ENCODE data around the gene COG8. TPM values are rescaled to one million over a fixed set of nuclear protein-coding genes. Genes with fewer than 3 reads are reported as not detected.
A peak's percentile ranks its signal among the peaks of the same experiment; 100 is the strongest.

The COG8 gene
- total and polyA plus RNA-seq, 2 donors (not counting 3 experiments of a cell fraction or from before 2014, with no cell fraction given) = 29.0 to 31.6 TPM

- Histone ChIP-seq H3K9me1 (replicated peaks; ENCODE audit: control insufficient read depth, extremely low read depth, insufficient read depth, low read length) (no peaks in the 10 kb centered on the region), H3K4me3 (replicated peaks in 1 of 3; ENCODE audit: insufficient read depth in 1 of 3, low read depth in 1 of 3, low read length in 3 of 3) (no peak overlapping the region), H3K9me3 (replicated peaks; ENCODE audit: control insufficient read depth, insufficient read depth, low read length) (no peaks in the 10 kb centered on the region), H3K36me3 (ENCODE audit: control insufficient read depth in 2 of 2, extremely low read depth in 1 of 2, insufficient read depth in 2 of 2, low read length in 2 of 2) (peaks cover 4 to 9% of the 10 kb centered on the region in 2 experiments), H3K27ac (ENCODE audit: insufficient read depth, low read depth, low read length) (no peak overlapping the region), H2AFZ (ENCODE audit: low read depth, low read length) (peak overlapping the region; percentile 28), H3K4me1 (ENCODE audit: control insufficient read depth, extremely low read depth, insufficient read depth, low read length) (peaks cover 18% of the 10 kb centered on the region), H3K27me3 (ENCODE audit: control insufficient read depth in 2 of 2, insufficient read depth in 2 of 2, low read length in 2 of 2) (no peaks in the 10 kb centered on the region), H3K79me2 (ENCODE audit: control insufficient read depth, insufficient read depth, low read length) (peaks cover 30% of the 10 kb centered on the region), H3K9ac (replicated peaks; ENCODE audit: extremely low read depth, insufficient read depth, low read length) (no peak overlapping the region), H4K20me1 (replicated peaks; ENCODE audit: control insufficient read depth, extremely low read depth, insufficient read depth, low read length) (no peaks in the 10 kb centered on the region), H3K4me2 (ENCODE audit: insufficient read depth, low read length) (peak overlapping the region; percentile 33)
- CTCF ChIA-PET = interaction anchor here (4.5 kb wide), 1 partner anchor 9 kb away, joined by 23 read pairs; no protein-coding TSS in a partner anchor
- POLR2A ChIA-PET = no interaction called here
- dilution Hi-C loops (cut with MboI; ENCODE audit: extremely low pct_ligation_motif_present, low sequenced_read_pairs) = no loop called here
- no peak for FAIRE-seq
- no peak for DNase-seq (ENCODE audit: low read depth, low spot score)
- TF ChIP-seq POLR2A (IDR thresholded peaks at IDR 0.05; ENCODE audit: low read depth, low read length) (no peak), JUN (IDR thresholded peaks at IDR 0.05; ENCODE audit: borderline replicate concordance, insufficient read depth, insufficient read length, low read depth) (no peak), GATA2 (IDR thresholded peaks at IDR 0.05; ENCODE audit: insufficient read depth, insufficient read length, low read depth, low read length) (no peak), POLR2AphosphoS5 (IDR thresholded peaks at IDR 0.05; ENCODE audit: insufficient read depth, low read depth, low read length) (no peak), MAX (IDR thresholded peaks at IDR 0.05; ENCODE audit: insufficient read depth, insufficient read length) (no peak), FOS (IDR thresholded peaks at IDR 0.05; ENCODE audit: borderline replicate concordance, insufficient read depth, low read length) (no peak), EZH2 (IDR thresholded peaks at IDR 0.05; ENCODE audit: borderline replicate concordance, low read depth, low read length, severe bottlenecking) (no peak), MYC (IDR thresholded peaks at IDR 0.05; ENCODE audit: low read depth, low read length) (no peak)
- TF ChIP-seq, protein P1, sequence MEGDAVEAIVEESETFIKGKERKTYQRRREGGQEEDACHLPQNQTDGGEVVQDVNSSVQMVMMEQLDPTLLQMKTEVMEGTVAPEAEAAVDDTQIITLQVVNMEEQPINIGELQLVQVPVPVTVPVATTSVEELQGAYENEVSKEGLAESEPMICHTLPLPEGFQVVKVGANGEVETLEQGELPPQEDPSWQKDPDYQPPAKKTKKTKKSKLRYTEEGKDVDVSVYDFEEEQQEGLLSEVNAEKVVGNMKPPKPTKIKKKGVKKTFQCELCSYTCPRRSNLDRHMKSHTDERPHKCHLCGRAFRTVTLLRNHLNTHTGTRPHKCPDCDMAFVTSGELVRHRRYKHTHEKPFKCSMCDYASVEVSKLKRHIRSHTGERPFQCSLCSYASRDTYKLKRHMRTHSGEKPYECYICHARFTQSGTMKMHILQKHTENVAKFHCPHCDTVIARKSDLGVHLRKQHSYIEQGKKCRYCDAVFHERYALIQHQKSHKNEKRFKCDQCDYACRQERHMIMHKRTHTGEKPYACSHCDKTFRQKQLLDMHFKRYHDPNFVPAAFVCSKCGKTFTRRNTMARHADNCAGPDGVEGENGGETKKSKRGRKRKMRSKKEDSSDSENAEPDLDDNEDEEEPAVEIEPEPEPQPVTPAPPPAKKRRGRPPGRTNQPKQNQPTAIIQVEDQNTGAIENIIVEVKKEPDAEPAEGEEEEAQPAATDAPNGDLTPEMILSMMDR (IDR thresholded peaks at IDR 0.05; ENCODE audit: extremely low read depth in 1 of 2, insufficient read depth in 1 of 2, low read depth in 1 of 2, low read length in 2 of 2) = no peak
- no TSS peak for BruUV-seq (replicated peaks)
- intact Hi-C loops (cut with micrococcal nuclease) = no loop called here
Measured at GRCh38 chr16:69386596-69386995, 47.2 kb upstream of the COG8 start.

All from endothelial cell of umbilical vein (primary cell).